HCT116 (cell line): Measurements from ENCODE around the gene MED31. TPM values are rescaled to one million over a fixed set of nuclear protein-coding genes. Genes with fewer than 3 reads are reported as not detected.

ENCODE experiments used
- ATAC-seq: fragments of 200-7000 bp; cut with Tn5 transposase; 2 replicates; pipeline ENCODE4 v1.9.1; 2020; ENCODE audit warnings: mild to moderate bottlenecking, moderate library complexity
- BruUV-seq: library from RNA; stranded (reverse); fragments of 400-500 nt; replicated peaks from 2 replicates; lab custom pipeline; 2021; lab: Mats Ljungman, UMichigan
- CTCF ChIA-PET: fragments of 300-600 bp; sonication (Branson Sonifier 250); formaldehyde crosslinking; loops from one replicate; lab custom pipeline; 2021; ENCODE audit warnings: antibody characterized with exemption; lab: Charles Lee
- POLR2A ChIA-PET: fragments of 300-600, 350-600 bp; sonication (Branson Sonifier 250); formaldehyde crosslinking; loops from one replicate; lab custom pipeline; 2021; ENCODE audit warnings: antibody characterized with exemption; lab: Charles Lee
- RAD21 ChIA-PET, 2 experiments: fragments of 300-600 bp; sonication (Branson Sonifier 250); formaldehyde crosslinking; loops; one replicate each; lab custom pipeline; 2023; ENCODE audit warnings: low total read pairs in 2 of 2; ENCODE audit not compliant: uncharacterized antibody in 2 of 2, unreplicated experiment in 2 of 2, low non-redundant PET in 1 of 2; lab: Charles Lee
- DNase-seq: peaks from one replicate; pipeline ENCODE4 v3.0.0-alpha.2; 2010; ENCODE audit warnings: low read depth, low spot score
- H2AFZ ChIP-seq: fragments of 200-600 bp; shearing (Covaris generic), sonication (generic); 2 replicates; pipeline ENCODE4 v1.6.1; 2017; ENCODE audit warnings: low read depth, mixed run types, mixed read lengths, antibody characterized with exemption, low read length; ENCODE audit not compliant: poor library complexity, severe bottlenecking
- H3K27ac ChIP-seq: 2 replicates; pipeline ENCODE4 v1.5.1; 2012; ENCODE audit warnings: low read depth, low read length
- H3K27me3 ChIP-seq: fragments of 200-600 bp; sonication (generic); 2 replicates; pipeline ENCODE4 v1.6.1; 2016; ENCODE audit warnings: mixed run types, low read length, mixed read lengths; ENCODE audit not compliant: insufficient read depth
- H3K36me3 ChIP-seq, 2 experiments: fragments of 200-500 bp in 1 of 2; fragments of 200-600 bp in 1 of 2; sonication (Bioruptor generic) in 1 of 2; sonication (generic) in 1 of 2; 2 replicates each; pipeline versions ENCODE4 v1.5.1 to v1.6.1; 2014 to 2016; ENCODE audit warnings: low read length in 2 of 2, inconsistent platforms in 1 of 2, mixed read lengths in 1 of 2, mixed run types in 1 of 2; ENCODE audit not compliant: insufficient read depth in 2 of 2, control insufficient read depth in 1 of 2
- H3K4me1 ChIP-seq, 2 experiments: fragments of 200-600 bp in 1 of 2; sonication (generic) in 1 of 2; 2 replicates each; pipeline versions ENCODE4 v1.5.1 to v1.6.1; 2012 to 2017; ENCODE audit warnings: low read length in 2 of 2, inconsistent platforms in 1 of 2, mild to moderate bottlenecking in 1 of 2, mixed read lengths in 1 of 2, mixed run types in 1 of 2, moderate library complexity in 1 of 2; ENCODE audit not compliant: insufficient read depth in 2 of 2, control insufficient read depth in 1 of 2
- H3K4me2 ChIP-seq: fragments of 200-600 bp; sonication (generic); 2 replicates; pipeline ENCODE4 v1.6.1; 2017; ENCODE audit warnings: mixed run types, low read length, mixed read lengths
- H3K4me3 ChIP-seq, 2 experiments: fragments of 200-600 bp in 1 of 2; sonication (generic) in 1 of 2; replicated peaks in 1 of 2; 2 replicates each; pipeline ENCODE4 v1.5.1; 2011 to 2016; ENCODE audit warnings: low read length in 2 of 2, control low read depth in 1 of 2, low read depth in 1 of 2, mild to moderate bottlenecking in 1 of 2, mixed read lengths in 1 of 2, mixed run types in 1 of 2
- H3K79me2 ChIP-seq: fragments of 200-600 bp; sonication (generic); 2 replicates; pipeline ENCODE4 v1.6.1; 2017; ENCODE audit warnings: mild to moderate bottlenecking, mixed run types, low read length, moderate library complexity, mixed read lengths; ENCODE audit not compliant: insufficient read depth
- H3K9ac ChIP-seq: fragments of 200-600 bp; sonication (generic); 2 replicates; pipeline ENCODE4 v1.6.1; 2016; ENCODE audit warnings: low read length, mixed read lengths
- H3K9me2 ChIP-seq: fragments of 200-600 bp; sonication (generic), shearing (Covaris generic); 2 replicates; pipeline ENCODE4 v1.6.1; 2017; ENCODE audit warnings: mixed run types, mild to moderate bottlenecking, moderate library complexity; ENCODE audit not compliant: insufficient read depth
- H3K9me3 ChIP-seq, 2 experiments: fragments of 200-500 bp in 1 of 2; fragments of 200-600 bp in 1 of 2; sonication (Bioruptor generic) in 1 of 2; sonication (generic) in 1 of 2; 2 replicates each; pipeline ENCODE4 v1.6.1; 2014 to 2017; ENCODE audit warnings: low read length in 2 of 2, mixed read lengths in 2 of 2, inconsistent platforms in 1 of 2, low read depth in 1 of 2, mild to moderate bottlenecking in 1 of 2, mixed run types in 1 of 2, moderate library complexity in 1 of 2; ENCODE audit not compliant: control insufficient read depth in 1 of 2, insufficient read depth in 1 of 2
- H4K20me1 ChIP-seq: fragments of 200-600 bp; sonication (generic), shearing (Covaris generic); 2 replicates; pipeline ENCODE4 v1.6.1; 2017; ENCODE audit warnings: mixed run types, mild to moderate bottlenecking, moderate library complexity; ENCODE audit not compliant: insufficient read depth
- ATF3 ChIP-seq: IDR thresholded peaks from 2 replicates; pipeline ENCODE4 v1.6.1; 2012
- CBX3 ChIP-seq: IDR thresholded peaks from 2 replicates; pipeline ENCODE4 v1.6.1; 2012; ENCODE audit warnings: low read depth
- CEBPB ChIP-seq: IDR thresholded peaks from 2 replicates; pipeline ENCODE4 v1.6.1; 2012; ENCODE audit warnings: low read depth
- CTCF ChIP-seq, 3 experiments: fragments of 200-600 bp in 1 of 3; sonication (generic) in 1 of 3; IDR thresholded peaks in 2 of 3; conservative IDR thresholded peaks in 1 of 3; 2 replicates each; pipeline ENCODE4 v1.5.1; 2012 to 2017; ENCODE audit warnings: low read depth in 2 of 3, low read length in 2 of 3, antibody characterized with exemption in 1 of 3, borderline replicate concordance in 1 of 3, control low read depth in 1 of 3, mild to moderate bottlenecking in 1 of 3, mixed read lengths in 1 of 3, mixed run types in 1 of 3, moderate library complexity in 1 of 3; ENCODE audit not compliant: insufficient read depth in 1 of 3
- EGR1 ChIP-seq: IDR thresholded peaks from 2 replicates; pipeline ENCODE4 v1.6.1; 2012; ENCODE audit warnings: low read depth
- ELF1 ChIP-seq: IDR thresholded peaks from 2 replicates; pipeline ENCODE4 v1.6.1; 2012; ENCODE audit warnings: low read depth, borderline replicate concordance
- EZH2phosphoT487 ChIP-seq: fragments of 200-600 bp; IDR thresholded peaks from 2 replicates; pipeline ENCODE4 v1.6.1; 2018; ENCODE audit warnings: antibody characterized with exemption, borderline replicate concordance
- FOSL1 ChIP-seq: IDR thresholded peaks from 2 replicates; pipeline ENCODE4 v1.6.1; 2012; ENCODE audit warnings: low read depth
- JUND ChIP-seq: IDR thresholded peaks from 2 replicates; pipeline ENCODE4 v1.6.1; 2012
- MAX ChIP-seq: IDR thresholded peaks from 2 replicates; pipeline ENCODE4 v1.6.1; 2012
- RAD21 ChIP-seq: IDR thresholded peaks from 2 replicates; pipeline ENCODE4 v1.6.1; 2012; ENCODE audit warnings: low read depth, mild to moderate bottlenecking
- REST ChIP-seq: IDR thresholded peaks from 2 replicates; pipeline ENCODE4 v1.6.1; 2012; ENCODE audit warnings: low read depth
- SIN3A ChIP-seq: IDR thresholded peaks from 2 replicates; pipeline ENCODE4 v1.6.1; 2012; ENCODE audit warnings: low read depth
- SP1 ChIP-seq: IDR thresholded peaks from 2 replicates; pipeline ENCODE4 v1.6.1; 2012; ENCODE audit warnings: low read depth
- SRF ChIP-seq: IDR thresholded peaks from 2 replicates; pipeline ENCODE4 v1.6.1; 2012; ENCODE audit warnings: low read depth
- TCF7L2 ChIP-seq: IDR thresholded peaks from 2 replicates; pipeline ENCODE4 v1.7.0; 2011; ENCODE audit warnings: borderline replicate concordance, inconsistent platforms; ENCODE audit not compliant: insufficient read depth, insufficient read length; ENCODE audit errors: extremely low read depth
- YY1 ChIP-seq: IDR thresholded peaks from 2 replicates; pipeline ENCODE4 v1.6.1; 2011; ENCODE audit warnings: low read length, low read depth, moderate library complexity, mild to moderate bottlenecking; ENCODE audit not compliant: insufficient replicate concordance; ENCODE audit errors: extremely low read depth
- ZBTB33 ChIP-seq: IDR thresholded peaks from 2 replicates; pipeline ENCODE4 v1.6.1; 2011; ENCODE audit warnings: mild to moderate bottlenecking, low read length, moderate library complexity; ENCODE audit not compliant: insufficient replicate concordance; ENCODE audit errors: extremely low read depth
- ZNF274 ChIP-seq: fragments of 200-500 bp; sonication (Bioruptor generic); IDR thresholded peaks from 2 replicates; pipeline ENCODE4 v1.6.1; 2014; ENCODE audit warnings: mild to moderate bottlenecking, low read depth, low read length, inconsistent platforms
- intact Hi-C: fragments of 100-400 bp; cut with micrococcal nuclease; formaldehyde crosslinking; loops from 2 replicates; pipeline ENCODE4 v1.10.0; 2022
- total RNA-seq: library from RNA; stranded (reverse); gene quantifications from one replicate; pipeline ENCODE4 v1.2.1, GENCODE V29; 2021; ENCODE audit not compliant: unreplicated experiment

Gene MED31
- total RNA-seq, 1 experiment from 2014 or later, result 20.3 TPM

GRCh38 chr17:6675201-6675825, 23.9 kb upstream of the MED31 start:
- CTCF ChIA-PET, result no interaction called here
- Histone ChIP-seq H3K9ac (no peak overlapping the region), H4K20me1 (no peaks in the 10 kb centered on the region), H2AFZ (no peak overlapping the region), H3K4me1 (peaks cover 6 to 14% of the 10 kb centered on the region in 2 experiments; a peak in 3 of 4 replicates), H3K4me3 (no peak overlapping the region), H3K9me2 (no peaks in the 10 kb centered on the region), H3K27ac (no peak overlapping the region), H3K4me2 (no peak overlapping the region), H3K79me2 (no peaks in the 10 kb centered on the region), H3K27me3 (no peaks in the 10 kb centered on the region), H3K9me3 (no peaks in the 10 kb centered on the region), H3K36me3 (no peaks in the 10 kb centered on the region)
- ATAC-seq, result no peak
- POLR2A ChIA-PET, result no interaction called here
- RAD21 ChIA-PET, result no interaction called here
- TF ChIP-seq CTCF (IDR thresholded peaks at IDR 0.05 in 2 of 3, conservative IDR thresholded peaks at IDR 0.05 in 1 of 3; ENCODE audit: borderline replicate concordance in 1 of 3, insufficient read depth in 1 of 3, low read depth in 2 of 3, low read length in 2 of 3), result no peak
- TF ChIP-seq CEBPB, result no peak
- TF ChIP-seq SRF, result no peak
- TF ChIP-seq MAX, result no peak
- TF ChIP-seq EGR1, result no peak
- no peak for TF ChIP-seq ZNF274
- no peak for TF ChIP-seq SP1
- no peak for TF ChIP-seq CBX3
- TF ChIP-seq FOSL1, result no peak
- TF ChIP-seq TCF7L2, result no peak
- no peak for TF ChIP-seq REST
- no peak for TF ChIP-seq ZBTB33
- TF ChIP-seq JUND, result no peak
- TF ChIP-seq RAD21, result no peak
- TF ChIP-seq SIN3A, result no peak
- no peak for TF ChIP-seq EZH2phosphoT487
- TF ChIP-seq ATF3, result no peak
- no peak for TF ChIP-seq YY1
- no peak for TF ChIP-seq ELF1
- no TSS peak for BruUV-seq
- no peak for DNase-seq
- intact Hi-C loops, result no loop called here
